Activated CD8-positive, alpha-beta T cell treated with anti-CD3 and anti-CD28 coated beads, Interleukin-2, amount 10 ng/mL, durations not matched to agents 7 days and 5 days (primary cell): Measurements from ENCODE around the gene MAEA. TPM values are rescaled to one million over a fixed set of nuclear protein-coding genes. Genes with fewer than 3 reads are reported as not detected.
A peak's percentile ranks its signal among the peaks of the same experiment; 100 is the strongest.
"Not testable (repeated sequence)": the region's sequence is repeated elsewhere in the genome, so short reads cannot be mapped to it uniquely, and the experiment has no call there.

Experiments
- ATAC-seq: fragments of 150-1000 bp; cut with Tn5 transposase; one replicate; pipeline ENCODE4 v1.10.0; 2021; ENCODE audit warnings: moderate library complexity
- CTCF ChIA-PET: fragments of 350-600 bp; sonication (Branson Sonifier 250); formaldehyde crosslinking; loops from one replicate; lab custom pipeline; 2021; ENCODE audit warnings: antibody characterized with exemption; lab: Charles Lee
- POLR2A ChIA-PET: fragments of 350-600 bp; sonication (Branson Sonifier 250); formaldehyde crosslinking; loops from one replicate; lab custom pipeline; 2021; ENCODE audit warnings: antibody characterized with exemption; lab: Charles Lee
- DNase-seq: peaks from one replicate; pipeline ENCODE4 v3.0.0-alpha.2; 2020
- H3K27ac Mint-ChIP-seq: one replicate; pipeline ENCODE4 v1.8.0; 2021; ENCODE audit warnings: mild to moderate bottlenecking, mixed read lengths
- H3K27me3 Mint-ChIP-seq: one replicate; pipeline ENCODE4 v1.8.0; 2021; ENCODE audit warnings: low read depth, mixed read lengths
- H3K36me3 Mint-ChIP-seq: one replicate; pipeline ENCODE4 v1.8.0; 2021; ENCODE audit warnings: low read depth, mixed read lengths
- H3K4me1 Mint-ChIP-seq: one replicate; pipeline ENCODE4 v1.8.0; 2021; ENCODE audit warnings: low read depth, mixed read lengths
- H3K4me3 Mint-ChIP-seq: one replicate; pipeline ENCODE4 v1.8.0; 2021; ENCODE audit warnings: mild to moderate bottlenecking, mixed read lengths
- H3K9me3 Mint-ChIP-seq: one replicate; pipeline ENCODE4 v1.8.0; 2022; ENCODE audit warnings: mixed read lengths; ENCODE audit not compliant: insufficient read depth
- total RNA-seq, 2 experiments: library from RNA; stranded (reverse); gene quantifications; one replicate each; pipeline ENCODE4 v1.2.3, GENCODE V29; 2021

The MAEA gene
- total RNA-seq, 2 experiments from 2014 or later = 60.3 to 65.1 TPM

DNA sequence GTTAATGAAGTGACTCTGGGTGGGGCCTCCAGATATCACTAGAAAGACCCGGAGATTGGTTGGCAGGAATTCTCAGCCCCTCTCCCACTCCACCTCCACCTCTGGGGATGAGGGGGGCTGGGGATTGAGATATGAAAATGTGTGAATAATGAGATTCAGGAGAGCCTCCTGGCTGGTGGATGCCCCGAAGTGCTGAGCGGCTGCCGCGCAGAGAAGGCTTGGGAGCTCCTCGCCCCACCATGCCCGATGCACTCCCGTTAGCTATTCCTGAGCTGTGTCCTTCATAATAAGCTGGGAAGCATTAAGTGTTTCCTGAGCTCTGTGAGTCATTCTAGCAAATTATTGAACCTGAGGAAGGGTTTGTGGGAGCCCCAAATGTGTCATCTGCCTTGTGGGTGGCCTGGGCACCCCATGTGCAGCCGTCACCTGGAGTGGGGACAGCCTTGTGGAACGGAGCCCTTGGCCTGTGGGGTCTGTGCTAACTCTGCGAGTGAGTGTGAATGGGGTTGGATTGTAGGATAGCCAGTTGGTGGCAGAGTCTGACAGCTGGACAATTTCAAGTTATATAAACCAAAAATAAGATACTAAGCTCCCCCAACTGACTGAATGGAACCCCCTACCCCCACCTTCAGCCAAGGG, 4.4 kb upstream of the MAEA start:
- H3K36me3 Mint-ChIP-seq = peaks cover 6% of the 10 kb centered on the region
- ChIA-PET CTCF (interaction anchor here (0.6 to 3.6 kb wide), 13 partner anchors 17 to 156 kb away, joined by 3 to 29 read pairs (median 5); partner anchors contain the start of gene UVSSA), POLR2A (interaction anchor here (1.2 to 1.3 kb wide), 2 partner anchors 17 to 36 kb away, joined by 9 to 10 read pairs; partner anchors contain the start of gene CTBP1)
- H3K27ac Mint-ChIP-seq = no peak overlapping the region
- H3K27me3 Mint-ChIP-seq = no peaks in the 10 kb centered on the region
- H3K4me1 Mint-ChIP-seq = peaks cover 8% of the 10 kb centered on the region
- ATAC-seq = no peak
- DNase-seq = no peak
- peaks cover 8% of the 10 kb centered on the region for H3K9me3 Mint-ChIP-seq
- no peak overlapping the region for H3K4me3 Mint-ChIP-seq

DNA sequence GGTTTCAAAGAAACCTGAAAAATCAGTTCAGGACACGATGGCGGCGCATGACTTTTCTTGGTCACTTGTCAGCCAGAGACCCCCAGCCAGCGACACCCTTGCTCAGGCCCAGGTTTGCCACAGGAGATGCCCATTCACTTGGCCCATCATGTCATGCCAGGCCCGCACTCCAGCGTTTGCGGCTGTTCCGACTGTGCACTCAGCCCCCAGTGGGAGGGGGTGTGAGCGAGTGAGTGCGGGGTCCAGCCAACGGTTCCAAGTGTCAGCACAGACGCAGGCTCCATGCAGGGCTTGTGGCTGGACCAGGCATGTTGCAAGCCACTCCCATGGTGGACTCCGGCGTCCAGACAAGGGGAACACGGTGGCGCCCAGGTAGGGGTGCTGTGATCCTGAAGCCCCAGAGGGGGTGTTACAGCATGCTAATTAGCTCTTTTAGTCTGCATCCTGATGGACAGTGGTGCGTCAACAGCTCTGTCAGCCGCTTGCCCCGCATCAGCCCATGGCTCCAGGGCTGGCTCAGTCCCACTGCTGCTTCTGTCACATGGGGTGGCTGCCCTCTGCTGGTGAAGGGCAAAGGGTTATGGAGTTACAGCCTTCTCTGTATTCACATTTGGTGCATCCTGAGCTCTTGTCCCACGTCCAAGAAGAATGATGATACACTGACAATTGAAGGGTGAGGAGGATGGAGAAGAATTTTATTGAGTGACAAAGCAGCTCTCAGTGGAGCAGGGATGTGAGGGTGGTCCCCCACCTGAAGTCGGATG, 3.7 kb upstream of the MAEA start:
- H3K4me3 Mint-ChIP-seq = no peak overlapping the region
- DNase-seq (peak; percentile 69), ATAC-seq (no peak)
- POLR2A ChIA-PET = interaction anchor here (1.2 to 1.3 kb wide), 2 partner anchors 18 to 37 kb away, joined by 9 to 10 read pairs; partner anchors contain the start of gene CTBP1
- H3K36me3 Mint-ChIP-seq = peaks cover 6% of the 10 kb centered on the region
- H3K27me3 Mint-ChIP-seq = no peaks in the 10 kb centered on the region
- peaks cover 12% of the 10 kb centered on the region for H3K4me1 Mint-ChIP-seq
- no peak overlapping the region for H3K27ac Mint-ChIP-seq
- CTCF ChIA-PET = interaction anchor here (0.6 to 3.6 kb wide), 17 partner anchors 18 to 157 kb away, joined by 3 to 29 read pairs (median 5); partner anchors contain the start of gene UVSSA
- H3K9me3 Mint-ChIP-seq = peaks cover 8% of the 10 kb centered on the region

DNA sequence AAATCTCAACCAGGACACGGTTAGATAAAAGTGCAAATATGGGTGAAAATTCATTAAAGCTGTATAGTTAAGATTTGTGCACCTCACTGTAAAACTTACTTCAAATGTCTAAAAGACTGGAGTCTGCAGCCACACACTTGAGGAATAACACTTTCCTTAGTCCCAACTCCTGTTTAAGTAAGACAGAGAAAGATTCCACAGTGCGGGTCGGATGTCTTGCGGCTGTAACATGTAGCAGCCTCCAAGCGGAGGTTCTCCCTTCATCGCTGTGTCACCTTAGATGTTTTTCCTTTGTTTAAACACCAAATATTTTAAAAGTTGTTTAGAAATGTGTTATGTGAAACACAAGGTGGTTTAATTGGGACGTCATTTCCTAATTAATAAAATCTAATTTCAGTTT, 905 bp upstream of the MAEA start:
- ATAC-seq (no peak), DNase-seq (no peak)
- Mint-ChIP-seq H3K36me3 (peaks cover 15% of the 10 kb centered on the region), H3K27me3 (no peaks in the 10 kb centered on the region), H3K27ac (peak overlapping the region; percentile 87), H3K4me3 (peak overlapping the region; percentile 79), H3K9me3 (peaks cover 8% of the 10 kb centered on the region), H3K4me1 (peaks cover 33% of the 10 kb centered on the region)
- POLR2A ChIA-PET = interaction anchor here (0.6 to 5.7 kb wide), 10 partner anchors 12 to 193 kb away, joined by 3 to 41 read pairs (median 10); partner anchors contain the start of genes CTBP1 and UVSSA
- CTCF ChIA-PET = interaction anchor here (0.6 to 3.8 kb wide), 8 partner anchors 20 to 157 kb away, joined by 3 to 32 read pairs (median 6); partner anchors contain the start of gene UVSSA

DNA sequence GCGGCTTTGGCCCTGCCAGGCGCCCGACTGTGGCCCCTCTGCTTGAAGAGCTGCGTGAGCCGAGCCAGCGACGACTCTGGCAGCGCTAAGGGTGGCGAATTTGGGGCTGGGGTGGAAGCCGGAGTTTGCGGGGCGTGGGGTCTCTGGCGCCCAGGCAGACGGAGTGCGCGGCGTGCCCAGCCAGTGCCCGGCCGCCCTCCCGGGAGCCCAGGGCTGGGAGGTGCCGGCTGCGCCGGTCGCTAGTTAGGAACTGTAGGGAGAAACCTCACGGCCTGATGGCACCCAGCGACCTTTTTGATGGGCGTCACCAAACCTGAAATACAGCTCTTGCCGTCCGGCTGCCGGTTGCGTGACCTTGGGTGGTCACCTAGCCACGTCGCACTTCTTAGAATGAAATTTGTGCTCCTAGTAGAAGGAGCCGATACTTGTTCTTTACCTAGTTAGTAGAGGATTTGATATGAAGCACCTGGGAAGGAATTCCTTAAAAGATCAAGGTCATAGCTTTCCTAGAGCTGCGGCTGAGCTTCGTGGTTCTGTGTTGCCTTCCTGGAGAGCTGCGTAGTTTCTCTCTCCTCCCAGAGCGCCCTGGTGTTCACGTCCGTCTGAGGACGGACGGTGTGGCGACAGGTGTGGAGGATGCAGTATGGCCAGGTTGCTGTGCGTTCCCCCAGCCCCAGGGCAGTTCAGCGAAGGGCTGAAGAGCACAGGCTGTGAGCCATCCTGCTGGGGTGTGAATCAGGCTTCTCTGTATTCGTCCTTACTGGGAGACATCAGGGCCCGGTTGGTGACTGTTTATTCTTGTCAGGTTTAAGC, 680 bp downstream of the MAEA start:
- POLR2A ChIA-PET = interaction anchor here (1.4 to 5.7 kb wide), 11 partner anchors 10 to 122 kb away, joined by 3 to 41 read pairs (median 9); partner anchors contain the start of genes CTBP1 and UVSSA
- Mint-ChIP-seq H3K4me1 (peaks cover 41% of the 10 kb centered on the region), H3K9me3 (peaks cover 8% of the 10 kb centered on the region), H3K4me3 (peak overlapping the region; percentile 93), H3K36me3 (peaks cover 15% of the 10 kb centered on the region), H3K27me3 (no peaks in the 10 kb centered on the region), H3K27ac (peak overlapping the region; percentile 92)
- CTCF ChIA-PET = interaction anchor here (0.9 to 3.8 kb wide), 6 partner anchors 10 to 159 kb away, joined by 3 to 32 read pairs (median 9); partner anchors contain the start of genes CTBP1 and UVSSA
- DNase-seq (peak; percentile 47), ATAC-seq (peak; percentile 12)

DNA sequence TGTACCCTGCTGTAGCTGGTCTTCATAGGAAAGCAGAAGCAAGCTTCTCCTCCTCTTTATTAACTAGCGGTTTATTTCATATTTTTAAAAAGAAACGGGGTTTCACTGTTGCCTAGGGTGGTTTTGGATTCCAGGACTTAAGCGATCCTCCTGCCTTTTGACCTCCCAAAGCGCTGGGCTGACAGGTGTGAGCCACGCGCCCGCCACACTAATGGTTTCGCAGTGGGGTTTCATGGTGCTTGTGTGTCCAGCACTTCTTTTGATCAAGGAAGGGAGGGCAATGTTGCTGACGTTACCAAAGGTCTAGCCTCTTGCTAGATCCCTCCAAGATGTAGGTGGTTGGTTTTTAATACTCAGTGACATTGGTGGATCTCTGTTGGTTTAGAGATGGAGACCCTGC, 1.4 kb downstream of the MAEA start:
- Mint-ChIP-seq H3K27me3 (no peaks in the 10 kb centered on the region), H3K4me1 (peaks cover 41% of the 10 kb centered on the region), H3K36me3 (peaks cover 14% of the 10 kb centered on the region), H3K27ac (peak overlapping the region; percentile 92), H3K4me3 (peak overlapping the region; percentile 93), H3K9me3 (peaks cover 7% of the 10 kb centered on the region)
- ChIA-PET POLR2A (interaction anchor here (2.3 to 5.7 kb wide), 5 partner anchors 10 to 89 kb away, joined by 7 to 41 read pairs (median 33); partner anchors contain the start of genes CTBP1 and UVSSA), CTCF (interaction anchor here (0.9 to 3.8 kb wide), 6 partner anchors 10 to 159 kb away, joined by 3 to 32 read pairs (median 9); partner anchors contain the start of gene UVSSA)
- ATAC-seq (no peak), DNase-seq (no peak)

DNA sequence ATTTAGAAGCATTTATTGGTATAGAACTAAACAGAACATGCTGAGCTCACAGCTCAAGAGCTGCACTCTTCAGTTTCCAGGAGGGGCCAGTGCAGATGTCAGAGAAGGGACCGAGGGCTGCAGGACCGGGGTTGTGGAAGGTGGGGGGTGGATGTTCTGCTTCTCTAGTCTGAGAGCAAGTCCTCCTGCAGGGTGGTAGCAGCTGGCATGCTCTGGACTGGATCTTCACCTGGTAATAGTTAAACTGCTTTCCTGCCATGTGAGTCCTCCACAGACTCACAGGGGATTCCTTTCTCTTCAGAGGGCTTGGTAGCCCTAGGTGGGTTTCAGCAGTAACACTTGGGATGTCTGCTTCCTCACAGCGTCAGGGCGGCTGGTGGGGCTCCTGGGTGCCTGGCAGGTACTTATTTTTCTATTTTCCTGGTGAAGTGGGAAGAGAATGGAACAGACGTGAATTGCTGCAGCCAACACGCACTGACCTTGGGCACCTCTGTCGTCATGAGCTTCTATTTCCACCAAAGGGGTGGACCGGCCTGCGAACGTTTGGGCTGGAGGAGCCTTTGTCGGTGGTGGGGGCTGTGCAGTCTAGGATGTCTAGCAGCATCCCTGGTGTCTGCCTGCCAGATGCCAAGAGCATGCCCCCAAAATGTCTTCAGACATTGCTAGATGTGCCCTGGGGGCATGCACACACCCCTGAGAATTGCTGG, 2.5 kb downstream of the MAEA start:
- POLR2A ChIA-PET = interaction anchor here (5.7 kb wide), 1 partner anchor 43 kb away, joined by 41 read pairs; the partner anchor contains the start of gene CTBP1
- CTCF ChIA-PET = interaction anchor here (1.1 to 3.5 kb wide), 3 partner anchors 24 to 155 kb away, joined by 3 to 32 read pairs (median 8); partner anchors contain the start of gene UVSSA
- H3K36me3 Mint-ChIP-seq = peaks cover 17% of the 10 kb centered on the region
- no peaks in the 10 kb centered on the region for H3K27me3 Mint-ChIP-seq
- DNase-seq = no peak
- H3K9me3 Mint-ChIP-seq = peaks cover under 1% of the 10 kb centered on the region
- H3K27ac Mint-ChIP-seq = no peak overlapping the region
- ATAC-seq = no peak
- peak overlapping the region; percentile 93 for H3K4me3 Mint-ChIP-seq
- H3K4me1 Mint-ChIP-seq = peaks cover 48% of the 10 kb centered on the region

DNA sequence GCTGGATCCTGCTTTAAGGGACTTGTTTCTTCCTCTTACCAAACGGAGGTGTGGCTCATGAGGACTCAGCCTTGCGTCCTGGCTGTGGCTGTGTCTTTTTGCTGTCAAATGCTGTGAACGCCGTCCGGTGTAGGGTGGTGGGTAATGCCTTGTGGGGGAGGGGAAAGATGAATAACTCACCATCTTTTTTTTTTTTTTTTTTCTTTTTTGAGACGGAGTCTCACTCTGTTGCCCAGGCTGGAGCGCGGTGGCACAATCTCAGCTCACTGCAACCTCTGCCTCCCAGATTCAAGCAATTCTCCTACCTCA, 3.0 kb downstream of the MAEA start:
- Mint-ChIP-seq H3K27ac (peak overlapping the region; percentile 50), H3K4me1 (peaks cover 51% of the 10 kb centered on the region)

DNA sequence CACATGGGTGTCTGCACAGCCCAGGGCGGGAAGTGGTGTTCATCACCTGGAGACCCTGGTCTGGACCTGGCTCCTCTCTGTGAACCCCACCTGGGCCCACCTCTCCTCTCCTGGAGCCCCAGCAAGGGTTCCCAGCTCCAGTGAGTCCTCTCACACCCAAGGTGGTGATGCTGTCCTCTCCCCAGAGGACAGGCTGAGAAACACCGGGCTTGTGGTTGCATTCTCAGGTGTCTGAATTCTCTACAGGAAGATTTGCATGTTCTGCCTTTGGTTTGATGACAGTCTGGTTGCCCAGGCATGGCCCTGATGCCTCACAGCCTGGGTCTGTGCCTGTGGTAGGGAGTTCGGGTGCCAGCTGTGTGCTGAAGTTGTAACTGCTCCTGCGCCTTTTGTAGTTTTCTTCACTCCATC, 3.8 kb downstream of the MAEA start:
- POLR2A ChIA-PET = no interaction called here

More for the DNA sequence above, 3.0 kb downstream of the MAEA start:
- H3K4me3 Mint-ChIP-seq, H3K9me3 Mint-ChIP-seq, ATAC-seq, H3K27me3 Mint-ChIP-seq, DNase-seq: not testable (repeated sequence)
- ChIA-PET POLR2A (interaction anchor here (5.7 kb wide), 1 partner anchor 43 kb away, joined by 41 read pairs; the partner anchor contains the start of gene CTBP1), CTCF (interaction anchor here (2.5 kb wide), 1 partner anchor 25 kb away, joined by 8 read pairs; no protein-coding TSS in a partner anchor)
- H3K36me3 Mint-ChIP-seq = peaks cover 21% of the 10 kb centered on the region

DNA sequence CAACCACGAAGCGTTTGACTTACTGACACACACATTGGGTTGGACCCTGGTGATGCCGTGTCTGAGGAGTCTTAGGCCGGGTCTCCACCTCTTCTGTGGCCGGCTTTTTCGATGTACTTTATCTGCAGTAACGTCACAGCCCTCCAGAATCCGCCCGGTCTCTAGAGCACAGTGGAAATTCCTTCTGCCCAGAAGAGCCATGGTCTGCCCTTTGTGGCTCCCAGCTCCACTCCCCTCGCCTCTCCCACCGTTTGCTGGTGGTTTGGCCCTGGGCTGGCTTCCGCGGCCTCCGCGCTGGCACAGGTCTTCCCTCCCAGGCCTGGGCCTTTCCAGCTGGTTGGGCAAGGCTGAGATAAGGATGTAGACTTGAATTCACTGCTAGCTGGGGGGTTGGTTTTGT, 4.3 kb downstream of the MAEA start:
- H3K9me3 Mint-ChIP-seq = no peaks in the 10 kb centered on the region
- H3K27ac Mint-ChIP-seq = peak overlapping the region; percentile 26
- CTCF ChIA-PET = interaction anchor here (2.5 kb wide), 1 partner anchor 26 kb away, joined by 8 read pairs; no protein-coding TSS in a partner anchor
- no peaks in the 10 kb centered on the region for H3K27me3 Mint-ChIP-seq
- POLR2A ChIA-PET = no interaction called here
- H3K36me3 Mint-ChIP-seq = peaks cover 29% of the 10 kb centered on the region
- no peak overlapping the region for H3K4me3 Mint-ChIP-seq
- no peak for DNase-seq
- no peak for ATAC-seq
- peaks cover 48% of the 10 kb centered on the region for H3K4me1 Mint-ChIP-seq

More for the DNA sequence above, 3.8 kb downstream of the MAEA start:
- peaks cover 52% of the 10 kb centered on the region for H3K4me1 Mint-ChIP-seq
- CTCF ChIA-PET = interaction anchor here (2.5 kb wide), 1 partner anchor 26 kb away, joined by 8 read pairs; no protein-coding TSS in a partner anchor
- DNase-seq = no peak
- no peak overlapping the region for H3K4me3 Mint-ChIP-seq
- peaks cover 27% of the 10 kb centered on the region for H3K36me3 Mint-ChIP-seq
- no peaks in the 10 kb centered on the region for H3K9me3 Mint-ChIP-seq
- H3K27me3 Mint-ChIP-seq = no peaks in the 10 kb centered on the region
- ATAC-seq = no peak
- peak overlapping the region; percentile 26 for H3K27ac Mint-ChIP-seq

DNA sequence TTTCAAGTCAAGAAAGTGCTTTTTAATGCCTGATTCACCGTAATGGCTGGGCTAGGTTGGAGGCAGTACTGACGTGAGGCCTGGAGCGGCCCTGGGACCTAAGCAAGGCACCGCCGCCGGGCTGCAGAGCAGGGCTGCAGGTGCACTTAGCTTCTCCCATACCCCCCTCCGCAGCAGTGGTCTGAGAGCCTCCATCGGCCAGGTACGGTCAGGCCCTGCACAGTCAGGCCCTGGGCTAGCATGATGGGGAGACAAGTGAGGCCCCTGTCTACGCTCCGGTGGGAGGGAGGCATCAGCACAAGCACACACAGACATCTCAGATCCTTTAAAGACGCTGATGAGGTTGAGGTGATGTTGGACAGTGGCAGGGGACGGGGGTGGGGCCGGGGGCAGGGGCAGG, 4.7 kb downstream of the MAEA start:
- Mint-ChIP-seq H3K27me3 (no peaks in the 10 kb centered on the region), H3K36me3 (peaks cover 33% of the 10 kb centered on the region), H3K4me3 (no peak overlapping the region), H3K27ac (no peak overlapping the region), H3K4me1 (peaks cover 47% of the 10 kb centered on the region), H3K9me3 (no peaks in the 10 kb centered on the region)
- ATAC-seq = no peak
- ChIA-PET CTCF (interaction anchor here (2.5 kb wide), 1 partner anchor 26 kb away, joined by 8 read pairs; no protein-coding TSS in a partner anchor), POLR2A (no interaction called here)
- DNase-seq = no peak
